CD4-positive, alpha-beta T cell (primary cell): ENCODE results near the gene PTGER1. TPM values are rescaled to one million over a fixed set of nuclear protein-coding genes. Genes with fewer than 3 reads are reported as not detected.
"Not testable (repeated sequence)": the region's sequence is repeated elsewhere in the genome, so short reads cannot be mapped to it uniquely, and the experiment has no call there.

Experiments used
- ATAC-seq: fragments of 200-7000 bp; cut with Tn5 transposase; one replicate; pipeline ENCODE4 v1.10.0; 2022; ENCODE audit warnings: mild to moderate bottlenecking; ENCODE audit not compliant: poor library complexity
- CTCF ChIA-PET: fragments of 350-600 bp; sonication (Branson Sonifier 250); formaldehyde crosslinking; loops from one replicate; lab custom pipeline; 2021; ENCODE audit warnings: antibody characterized with exemption, inconsistent platforms; lab: Charles Lee
- POLR2A ChIA-PET: fragments of 350-600 bp; sonication (Branson Sonifier 250); formaldehyde crosslinking; loops from one replicate; lab custom pipeline; 2021; ENCODE audit warnings: antibody characterized with exemption, inconsistent platforms; lab: Charles Lee
- DNase-seq, 14 experiments: peaks; one replicate each; pipeline ENCODE4 v3.0.0-alpha.2; 2013 to 2020; ENCODE audit warnings: mixed read lengths in 2 of 14
- H3K27ac ChIP-seq, 2 donors: one replicate each; pipeline versions ENCODE4 v1.5.1 to v1.7.0; 2013; ENCODE audit warnings: low read length in 2 of 2, low read depth in 1 of 2, mild to moderate bottlenecking in 1 of 2
- H3K27me3 ChIP-seq, 2 experiments: 1 replicate in 1 of 2; 2 replicates in 1 of 2; pipeline versions ENCODE4 v1.6.1 to v1.7.0; 2013; ENCODE audit warnings: low read length in 2 of 2, control low read depth in 1 of 2, mild to moderate bottlenecking in 1 of 2, moderate library complexity in 1 of 2; ENCODE audit not compliant: insufficient read depth in 2 of 2, control insufficient read depth in 1 of 2
- H3K36me3 ChIP-seq: one replicate; pipeline ENCODE4 v1.6.1; 2013; ENCODE audit warnings: low read length, control low read depth; ENCODE audit not compliant: insufficient read depth
- H3K4me1 ChIP-seq: one replicate; pipeline ENCODE4 v1.6.1; 2013; ENCODE audit warnings: low read length, control low read depth; ENCODE audit not compliant: insufficient read depth
- H3K4me3 ChIP-seq: one replicate; pipeline ENCODE4 v1.5.1; 2013; ENCODE audit warnings: mild to moderate bottlenecking, low read length, moderate library complexity
- H3K9me3 ChIP-seq, 2 experiments: 1 replicate in 1 of 2; 2 replicates in 1 of 2; pipeline versions ENCODE4 v1.6.1 to v1.7.0; 2013; ENCODE audit warnings: low read length in 2 of 2, mild to moderate bottlenecking in 2 of 2, control low read depth in 1 of 2, moderate library complexity in 1 of 2; ENCODE audit not compliant: control insufficient read depth in 1 of 2, insufficient read depth in 1 of 2
- H3K27ac Mint-ChIP-seq: one replicate; pipeline ENCODE4 v1.8.0; 2020; ENCODE audit warnings: mixed read lengths
- H3K27me3 Mint-ChIP-seq: one replicate; pipeline ENCODE4 v1.8.0; 2021; ENCODE audit warnings: mixed read lengths
- H3K36me3 Mint-ChIP-seq: one replicate; pipeline ENCODE4 v1.8.0; 2021; ENCODE audit warnings: low read depth, mixed read lengths
- H3K4me1 Mint-ChIP-seq: one replicate; pipeline ENCODE4 v1.8.0; 2021; ENCODE audit warnings: low read depth, mixed read lengths
- H3K4me3 Mint-ChIP-seq: one replicate; pipeline ENCODE4 v1.8.0; 2020; ENCODE audit warnings: mild to moderate bottlenecking, mixed read lengths
- H3K9me3 Mint-ChIP-seq: one replicate; pipeline ENCODE4 v1.8.0; 2020; ENCODE audit warnings: mixed read lengths
- intact Hi-C, 2 experiments: fragments of 100-400 bp; cut with DNase I in 1 of 2; cut with micrococcal nuclease in 1 of 2; formaldehyde crosslinking; loops; one replicate each; pipeline versions ENCODE4 v1.15.1 to v1.9.0; 2023 to 2025; cut with DNase I, micrococcal nuclease
- total RNA-seq, 174 experiments: library from RNA in 2 of 174; stranded (reverse) in 2 of 174; gene quantifications; one replicate each; pipeline ENCODE4 v1.2.3 and lab custom pipeline; 2021 to 2026
- TF ChIP-seq, protein P1 (sequence below): fragments of 200-600 bp; IDR thresholded peaks from one replicate; pipeline ENCODE4 v1.8.0; 2022; ENCODE audit warnings: antibody characterized with exemption, mild to moderate bottlenecking

Gene PTGER1
- total RNA-seq, 2 experiments from 2014 or later: not detected

DNA sequence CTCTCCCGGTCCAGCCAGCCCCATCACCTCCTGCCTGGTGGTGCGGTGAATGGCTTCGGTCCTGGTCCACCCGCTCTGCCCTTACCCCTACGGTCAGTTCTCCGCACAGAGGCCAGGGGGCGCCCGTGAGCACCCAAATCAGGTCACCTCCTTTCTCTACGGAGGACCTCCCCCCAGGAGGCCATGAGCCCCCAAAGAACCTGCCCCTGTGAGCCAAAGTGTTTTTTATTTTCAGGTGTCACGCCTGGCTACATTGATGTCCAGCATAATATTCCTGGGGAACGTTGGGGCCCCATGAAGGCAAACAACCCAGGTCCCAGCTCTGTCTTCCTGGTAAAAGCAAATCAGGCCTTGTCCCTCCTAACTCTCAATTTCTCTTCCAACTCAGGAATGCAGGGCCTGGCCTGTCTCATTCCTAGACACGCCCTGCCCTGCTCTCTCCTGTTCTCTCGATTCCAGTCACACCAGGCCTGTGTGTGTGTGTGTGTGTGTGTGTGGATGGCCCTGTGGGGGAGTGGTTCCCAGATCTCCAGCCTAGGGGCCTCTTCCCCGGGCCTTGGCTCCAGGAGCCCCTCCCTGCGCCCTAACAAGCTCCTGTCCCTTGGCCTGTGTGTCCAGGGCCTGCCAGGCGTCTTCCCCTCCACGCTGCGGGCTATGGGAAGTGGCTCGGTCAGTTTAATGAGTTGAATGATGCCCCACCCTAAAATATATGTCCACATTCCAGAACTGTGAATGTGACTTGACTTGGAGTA lies 30.5 kb upstream of the PTGER1 start:
- DNase-seq: peak; percentile 63 to 85 (median 70)
- peak overlapping the region; percentile 66 for H3K4me3 Mint-ChIP-seq
- Histone ChIP-seq H3K36me3 (no peaks in the 10 kb centered on the region), H3K9me3 (no peaks in the 10 kb centered on the region), H3K27ac (peak overlapping the region; percentile 50 to 68), H3K27me3 (no peaks in the 10 kb centered on the region), H3K4me3 (no peak overlapping the region), H3K4me1 (peaks cover 53% of the 10 kb centered on the region)
- TF ChIP-seq, protein P1, sequence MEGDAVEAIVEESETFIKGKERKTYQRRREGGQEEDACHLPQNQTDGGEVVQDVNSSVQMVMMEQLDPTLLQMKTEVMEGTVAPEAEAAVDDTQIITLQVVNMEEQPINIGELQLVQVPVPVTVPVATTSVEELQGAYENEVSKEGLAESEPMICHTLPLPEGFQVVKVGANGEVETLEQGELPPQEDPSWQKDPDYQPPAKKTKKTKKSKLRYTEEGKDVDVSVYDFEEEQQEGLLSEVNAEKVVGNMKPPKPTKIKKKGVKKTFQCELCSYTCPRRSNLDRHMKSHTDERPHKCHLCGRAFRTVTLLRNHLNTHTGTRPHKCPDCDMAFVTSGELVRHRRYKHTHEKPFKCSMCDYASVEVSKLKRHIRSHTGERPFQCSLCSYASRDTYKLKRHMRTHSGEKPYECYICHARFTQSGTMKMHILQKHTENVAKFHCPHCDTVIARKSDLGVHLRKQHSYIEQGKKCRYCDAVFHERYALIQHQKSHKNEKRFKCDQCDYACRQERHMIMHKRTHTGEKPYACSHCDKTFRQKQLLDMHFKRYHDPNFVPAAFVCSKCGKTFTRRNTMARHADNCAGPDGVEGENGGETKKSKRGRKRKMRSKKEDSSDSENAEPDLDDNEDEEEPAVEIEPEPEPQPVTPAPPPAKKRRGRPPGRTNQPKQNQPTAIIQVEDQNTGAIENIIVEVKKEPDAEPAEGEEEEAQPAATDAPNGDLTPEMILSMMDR: peak; percentile 85
- ATAC-seq: peak; percentile 42
- CTCF ChIA-PET: interaction anchor here (0.7 to 3.9 kb wide), 7 partner anchors 10 to 370 kb away, joined by 3 to 29 read pairs (median 7); partner anchors contain the start of genes ASF1B, DNAJB1 and GIPC1
- H3K27me3 Mint-ChIP-seq: no peaks in the 10 kb centered on the region
- intact Hi-C loops: loop anchor here (1.0 to 2.0 kb wide), 3 partner anchors 17 to 46 kb away; partner anchors contain the start of gene TECR (in 1 of the 2)
- H3K9me3 Mint-ChIP-seq: no peaks in the 10 kb centered on the region
- POLR2A ChIA-PET: interaction anchor here (1.4 to 10.0 kb wide), 10 partner anchors 8 to 414 kb away, joined by 3 to 430 read pairs (median 11); partner anchors contain the start of genes DNAJB1, GIPC1 and TECR
- H3K36me3 Mint-ChIP-seq: no peaks in the 10 kb centered on the region
- H3K27ac Mint-ChIP-seq: peak overlapping the region; percentile 96
- peaks cover 70% of the 10 kb centered on the region for H3K4me1 Mint-ChIP-seq

DNA sequence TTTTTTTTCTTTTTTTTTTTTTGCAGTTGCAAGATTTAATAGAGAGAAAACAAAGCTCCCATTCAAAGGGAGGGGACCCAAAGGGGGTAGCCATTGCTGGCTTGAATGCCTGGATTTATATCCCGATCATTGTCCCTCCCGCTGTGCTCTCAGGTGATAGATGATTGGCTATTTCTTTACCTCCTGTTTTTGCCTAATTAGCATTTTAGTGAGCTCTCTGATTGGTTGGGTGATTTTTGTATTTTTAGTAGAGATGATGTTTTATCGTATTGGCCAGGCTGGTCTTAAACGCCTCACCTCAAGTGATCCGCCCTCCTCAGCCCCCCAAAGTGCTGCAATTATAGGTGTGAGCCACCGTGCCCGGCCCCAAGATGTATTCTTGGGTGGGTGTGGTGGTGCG lies 29.4 kb upstream of the PTGER1 start:
- H3K27me3 ChIP-seq, DNase-seq, H3K27ac ChIP-seq, H3K9me3 Mint-ChIP-seq, ATAC-seq, H3K4me3 ChIP-seq, H3K36me3 ChIP-seq, H3K27me3 Mint-ChIP-seq, H3K9me3 ChIP-seq, H3K36me3 Mint-ChIP-seq, intact Hi-C loops, H3K4me3 Mint-ChIP-seq: not testable (repeated sequence)
- POLR2A ChIA-PET: interaction anchor here (1.1 to 10.0 kb wide), 6 partner anchors 8 to 52 kb away, joined by 3 to 430 read pairs (median 42); partner anchors contain the start of genes DNAJB1, GIPC1 and TECR
- peak overlapping the region; percentile 96 for H3K27ac Mint-ChIP-seq
- H3K4me1 ChIP-seq: peaks cover 53% of the 10 kb centered on the region
- H3K4me1 Mint-ChIP-seq: peaks cover 62% of the 10 kb centered on the region
- CTCF ChIA-PET: interaction anchor here (0.9 to 3.9 kb wide), 7 partner anchors 9 to 368 kb away, joined by 3 to 29 read pairs (median 4); partner anchors contain the start of genes ASF1B, DNAJB1 and GIPC1

DNA sequence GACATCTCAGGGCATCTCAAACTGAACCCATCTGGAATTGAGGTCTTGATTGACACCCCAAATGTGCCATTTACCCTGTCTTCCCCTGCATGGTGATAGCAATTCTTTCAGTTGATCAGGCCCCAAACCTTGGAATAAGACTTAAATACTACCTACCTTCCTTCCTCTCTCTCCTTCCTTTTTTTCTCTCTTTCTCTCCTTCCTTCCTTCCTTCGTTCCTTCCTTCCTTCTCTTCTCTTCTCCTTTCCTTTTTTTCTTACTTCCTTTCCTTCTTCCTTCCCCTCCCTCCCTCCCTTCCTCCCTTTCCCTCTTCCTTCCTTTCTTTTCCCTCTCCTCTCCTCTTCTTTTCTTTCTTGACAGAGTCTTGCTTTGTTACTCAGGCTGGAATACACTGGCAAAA lies 28.1 kb upstream of the PTGER1 start:
- intact Hi-C loops: no loop called here
- no peak overlapping the region for H3K27ac ChIP-seq
- DNase-seq: no peak
- Mint-ChIP-seq H3K27ac (no peak overlapping the region), H3K36me3 (no peaks in the 10 kb centered on the region), H3K4me3 (no peak overlapping the region), H3K9me3 (no peaks in the 10 kb centered on the region), H3K4me1 (peaks cover 53% of the 10 kb centered on the region), H3K27me3 (no peaks in the 10 kb centered on the region)
- H3K9me3 ChIP-seq: no peaks in the 10 kb centered on the region
- peaks cover 42% of the 10 kb centered on the region for H3K4me1 ChIP-seq
- H3K4me3 ChIP-seq: no peak overlapping the region
- H3K36me3 ChIP-seq: no peaks in the 10 kb centered on the region
- POLR2A ChIA-PET: interaction anchor here (0.7 to 10.0 kb wide), 6 partner anchors 7 to 68 kb away, joined by 3 to 430 read pairs (median 42); partner anchors contain the start of genes DNAJB1, GIPC1, NDUFB7 and TECR
- ATAC-seq: no peak
- TF ChIP-seq, protein P1: no peak
- H3K27me3 ChIP-seq: no peaks in the 10 kb centered on the region
- CTCF ChIA-PET: interaction anchor here (1.0 to 1.7 kb wide), 2 partner anchors 33 to 53 kb away, joined by 4 read pairs; no protein-coding TSS in a partner anchor
